Measurements from ENCODE around the gene MBD4.

- no peak for TF ChIP-seq RELA (CRISPR knock-in tag; IDR thresholded peaks at IDR 0.05; ENCODE audit: borderline replicate concordance)
- TF ChIP-seq FOXJ3 (CRISPR knock-in tag; IDR thresholded peaks at IDR 0.05; ENCODE audit: borderline replicate concordance) = no peak
- no peak for TF ChIP-seq CTCF (IDR thresholded peaks at IDR 0.05)
- no peak for TF ChIP-seq CREM (CRISPR knock-in tag; IDR thresholded peaks at IDR 0.05)
- TF ChIP-seq JUN (CRISPR knock-in tag; IDR thresholded peaks at IDR 0.05) = no peak
- TF ChIP-seq ZNF263 (CRISPR knock-in tag; IDR thresholded peaks at IDR 0.05; ENCODE audit: low read depth) = no peak
- no peak for TF ChIP-seq FOXK1 (CRISPR knock-in tag; IDR thresholded peaks at IDR 0.05)
- TF ChIP-seq ZNF121 (CRISPR knock-in tag; IDR thresholded peaks at IDR 0.05) = no peak
- no peak for TF ChIP-seq SMAD3 (CRISPR knock-in tag; IDR thresholded peaks at IDR 0.05; ENCODE audit: borderline replicate concordance)
- no peak for TF ChIP-seq KAT7 (CRISPR knock-in tag; IDR thresholded peaks at IDR 0.05; ENCODE audit: borderline replicate concordance)
- no peak for TF ChIP-seq PRDM15 (CRISPR knock-in tag; IDR thresholded peaks at IDR 0.05)
Measured at GRCh38 chr3:129486664-129487035, 46.9 kb upstream of the MBD4 start.
